GM12801 (cell line): ENCODE results near the gene PIK3R4.

ENCODE experiments used
- TF ChIP-seq, protein P1 (sequence below): IDR thresholded peaks from one replicate; pipeline ENCODE4 v1.5.1; 2011; ENCODE audit warnings: control low read depth; ENCODE audit not compliant: insufficient read length; ENCODE audit errors: extremely low read depth

Gene PIK3R4

DNA sequence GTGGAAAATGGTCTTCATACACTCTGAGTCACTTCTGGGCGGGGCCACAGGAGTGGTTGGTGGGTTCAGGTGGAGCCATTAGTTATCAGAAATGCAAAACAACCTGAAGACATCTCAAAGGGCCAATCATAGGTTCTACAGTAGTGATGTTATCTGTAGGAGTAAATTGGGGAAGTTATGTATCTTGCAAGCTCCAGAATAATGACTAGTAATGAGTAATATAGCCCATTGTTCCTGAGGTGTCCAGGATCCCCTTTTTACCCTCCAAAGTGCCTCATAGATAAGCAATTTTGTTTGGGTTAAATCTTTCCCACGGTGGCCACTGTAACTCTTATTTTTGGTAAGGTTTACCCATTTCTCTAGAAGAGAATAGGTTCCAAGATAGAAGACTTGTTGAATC is 91.7 kb downstream of the PIK3R4 start:
- TF ChIP-seq, protein P1, sequence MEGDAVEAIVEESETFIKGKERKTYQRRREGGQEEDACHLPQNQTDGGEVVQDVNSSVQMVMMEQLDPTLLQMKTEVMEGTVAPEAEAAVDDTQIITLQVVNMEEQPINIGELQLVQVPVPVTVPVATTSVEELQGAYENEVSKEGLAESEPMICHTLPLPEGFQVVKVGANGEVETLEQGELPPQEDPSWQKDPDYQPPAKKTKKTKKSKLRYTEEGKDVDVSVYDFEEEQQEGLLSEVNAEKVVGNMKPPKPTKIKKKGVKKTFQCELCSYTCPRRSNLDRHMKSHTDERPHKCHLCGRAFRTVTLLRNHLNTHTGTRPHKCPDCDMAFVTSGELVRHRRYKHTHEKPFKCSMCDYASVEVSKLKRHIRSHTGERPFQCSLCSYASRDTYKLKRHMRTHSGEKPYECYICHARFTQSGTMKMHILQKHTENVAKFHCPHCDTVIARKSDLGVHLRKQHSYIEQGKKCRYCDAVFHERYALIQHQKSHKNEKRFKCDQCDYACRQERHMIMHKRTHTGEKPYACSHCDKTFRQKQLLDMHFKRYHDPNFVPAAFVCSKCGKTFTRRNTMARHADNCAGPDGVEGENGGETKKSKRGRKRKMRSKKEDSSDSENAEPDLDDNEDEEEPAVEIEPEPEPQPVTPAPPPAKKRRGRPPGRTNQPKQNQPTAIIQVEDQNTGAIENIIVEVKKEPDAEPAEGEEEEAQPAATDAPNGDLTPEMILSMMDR = no peak

DNA sequence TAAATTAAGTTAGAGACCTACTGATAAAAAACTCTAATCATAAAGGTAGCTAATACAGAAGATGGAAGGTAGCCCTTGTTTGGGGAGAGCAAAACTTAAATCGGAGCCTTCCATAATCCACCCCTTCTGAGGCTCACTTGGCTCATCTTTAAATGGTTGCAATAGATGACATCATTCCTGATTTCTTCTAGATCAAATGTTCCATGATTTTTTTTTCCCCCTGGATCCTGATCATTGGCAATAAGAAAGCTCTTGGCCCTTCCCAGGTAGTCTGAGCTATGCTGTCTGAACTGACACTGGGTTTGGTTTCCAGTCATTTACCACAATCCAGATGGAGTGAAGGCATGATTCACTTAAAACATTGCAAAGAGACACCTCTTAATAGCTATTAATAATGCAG is 92.5 kb downstream of the PIK3R4 start:
- TF ChIP-seq, protein P1 = no peak

DNA sequence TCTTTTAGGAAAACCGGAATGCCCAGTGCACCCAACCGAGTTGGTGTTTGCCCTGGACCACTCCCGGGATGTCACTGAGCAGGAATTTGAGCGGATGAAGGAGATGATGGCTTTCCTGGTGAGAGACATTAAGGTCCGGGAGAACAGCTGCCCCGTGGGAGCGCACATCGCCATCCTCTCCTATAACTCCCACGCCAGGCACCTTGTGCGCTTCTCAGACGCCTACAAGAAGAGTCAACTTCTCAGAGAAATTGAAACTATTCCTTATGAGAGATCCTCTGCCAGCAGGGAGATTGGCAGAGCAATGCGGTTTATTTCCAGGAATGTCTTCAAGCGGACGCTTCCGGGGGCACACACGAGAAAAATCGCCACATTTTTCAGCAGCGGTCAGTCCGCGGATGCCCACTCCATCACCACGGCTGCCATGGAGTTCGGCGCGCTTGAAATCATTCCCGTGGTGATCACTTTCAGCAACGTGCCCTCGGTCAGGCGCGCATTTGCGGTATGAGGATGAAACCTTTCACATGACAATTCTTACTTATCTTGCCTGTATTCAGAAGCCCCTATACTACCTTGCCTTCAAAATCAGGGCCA is 97.5 kb downstream of the PIK3R4 start:
- TF ChIP-seq, protein P1 = no peak

DNA sequence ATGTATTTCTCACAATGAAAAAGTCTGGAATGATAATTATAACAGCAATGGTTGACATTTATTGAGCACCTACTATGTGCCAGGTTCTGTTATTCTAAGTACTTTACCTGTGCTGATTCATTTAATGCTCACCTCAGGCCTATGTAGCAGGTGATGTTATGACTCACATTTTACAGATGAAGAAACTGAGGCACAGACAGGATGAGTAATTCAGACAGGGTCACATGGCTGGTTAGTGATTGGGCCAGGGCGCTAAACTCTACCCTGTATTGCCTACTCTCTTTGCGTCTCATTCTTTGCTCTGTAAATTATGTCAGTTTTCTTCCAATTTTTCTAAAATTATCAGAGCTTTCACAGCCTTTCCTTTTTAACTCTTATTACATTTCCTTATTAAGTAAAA is 98.3 kb downstream of the PIK3R4 start:
- TF ChIP-seq, protein P1 = no peak

DNA sequence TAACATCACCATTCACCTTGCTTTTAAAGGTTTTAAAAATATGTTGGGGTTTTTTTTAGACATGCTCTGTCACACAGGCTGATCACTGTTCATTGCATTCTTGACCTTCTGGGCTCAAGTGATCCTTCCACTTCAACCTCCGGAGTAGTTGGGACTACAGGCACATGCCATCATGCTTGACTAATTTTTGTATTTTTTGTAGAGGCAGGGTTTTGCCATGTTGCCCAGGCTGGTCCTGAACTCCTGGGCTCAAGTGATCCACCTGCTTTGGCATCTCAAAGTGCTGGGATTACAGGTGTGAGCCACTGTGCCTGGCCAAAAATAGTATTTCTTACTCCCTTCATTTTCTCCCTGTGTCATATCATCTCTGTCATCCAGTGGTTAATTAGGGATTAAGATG is 101.4 kb downstream of the PIK3R4 start:
- TF ChIP-seq, protein P1 = no peak

DNA sequence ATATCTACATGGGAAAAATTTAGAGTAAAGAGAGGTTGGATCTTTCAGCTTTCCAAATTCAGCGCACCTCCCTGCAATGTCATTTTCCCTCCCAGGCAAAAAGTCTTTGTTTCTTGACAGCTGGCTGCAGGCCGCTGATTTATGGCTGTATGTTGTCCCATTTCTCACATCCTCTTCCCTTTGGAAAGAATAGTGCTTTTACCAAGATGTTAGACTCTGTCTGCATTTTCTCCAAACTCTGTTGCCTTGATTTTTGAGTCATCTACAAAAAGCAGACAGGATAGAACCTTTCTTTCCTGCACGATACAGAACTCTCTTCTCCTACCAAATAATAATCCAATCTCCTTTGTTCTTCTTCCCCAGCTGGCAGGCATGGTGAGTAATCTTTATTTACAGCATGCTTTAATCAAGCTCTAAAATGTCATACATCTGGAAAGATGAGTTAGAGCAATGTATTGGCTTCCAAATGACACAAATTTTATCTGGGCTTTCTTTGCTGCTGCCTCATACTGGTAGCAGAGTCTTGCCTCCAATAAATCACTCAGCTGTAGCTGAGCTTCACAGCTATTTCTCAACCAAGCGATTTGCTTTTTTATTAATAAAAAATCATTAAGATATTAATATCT is 101.9 kb downstream of the PIK3R4 start:
- TF ChIP-seq, protein P1 = no peak

DNA sequence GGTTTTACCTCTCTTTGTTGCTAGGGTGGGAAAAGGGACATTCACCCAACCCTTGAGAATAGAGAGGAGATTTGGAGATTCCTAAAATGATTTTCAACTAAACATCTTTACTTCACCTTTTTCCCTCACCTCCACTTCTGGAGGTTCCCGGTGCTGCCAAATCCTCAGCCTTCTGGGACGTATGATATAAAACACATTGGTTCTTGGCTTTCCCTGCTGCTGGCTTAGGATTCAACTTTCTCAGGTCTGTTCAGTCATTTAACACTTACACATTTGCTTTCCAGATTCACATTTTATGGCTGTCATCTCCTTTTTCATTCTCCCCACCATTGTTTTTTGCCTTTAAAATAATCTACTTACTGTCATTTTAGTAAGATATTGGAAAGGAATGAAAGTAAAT is 106.6 kb downstream of the PIK3R4 start:
- TF ChIP-seq, protein P1 = no peak
